IPS-18a (cell line): ENCODE results near the gene LRRC3.
"Not testable (repeated sequence)": the region's sequence is repeated elsewhere in the genome, so short reads cannot be mapped to it uniquely, and the experiment has no call there.

Experiments used
- H3K27ac ChIP-seq: one replicate; pipeline ENCODE4 v1.5.1; 2013; ENCODE audit warnings: low read length
- H3K27me3 ChIP-seq: one replicate; pipeline ENCODE4 v1.6.1; 2013; ENCODE audit warnings: mild to moderate bottlenecking, low read length; ENCODE audit not compliant: control insufficient read depth, insufficient read depth
- H3K36me3 ChIP-seq: one replicate; pipeline ENCODE4 v1.6.1; 2013; ENCODE audit warnings: low read depth, low read length; ENCODE audit not compliant: control insufficient read depth
- H3K4me1 ChIP-seq: one replicate; pipeline ENCODE4 v1.6.1; 2013; ENCODE audit warnings: low read depth, low read length; ENCODE audit not compliant: control insufficient read depth
- H3K4me3 ChIP-seq: one replicate; pipeline ENCODE4 v1.5.1; 2013; ENCODE audit warnings: low read length
- H3K9ac ChIP-seq: one replicate; pipeline ENCODE4 v1.6.1; 2013; ENCODE audit warnings: mild to moderate bottlenecking, low read length, moderate library complexity
- H3K9me3 ChIP-seq: one replicate; pipeline ENCODE4 v1.6.1; 2013; ENCODE audit warnings: low read depth, low read length; ENCODE audit not compliant: control insufficient read depth

The LRRC3 gene

GRCh38 chr21:44478801-44479167, 23.5 kb downstream of the LRRC3 start:
- Histone ChIP-seq H3K27me3 (no peaks in the 10 kb centered on the region), H3K27ac (no peak overlapping the region), H3K36me3 (no peaks in the 10 kb centered on the region), H3K9ac (no peak overlapping the region), H3K4me1 (no peaks in the 10 kb centered on the region), H3K9me3 (no peaks in the 10 kb centered on the region), H3K4me3 (no peak overlapping the region)

GRCh38 chr21:44479556-44480199, 24.4 kb downstream of the LRRC3 start:
- not testable (repeated sequence) for H3K9ac ChIP-seq, H3K36me3 ChIP-seq, H3K27ac ChIP-seq, H3K9me3 ChIP-seq, H3K4me1 ChIP-seq, H3K27me3 ChIP-seq, H3K4me3 ChIP-seq

DNA sequence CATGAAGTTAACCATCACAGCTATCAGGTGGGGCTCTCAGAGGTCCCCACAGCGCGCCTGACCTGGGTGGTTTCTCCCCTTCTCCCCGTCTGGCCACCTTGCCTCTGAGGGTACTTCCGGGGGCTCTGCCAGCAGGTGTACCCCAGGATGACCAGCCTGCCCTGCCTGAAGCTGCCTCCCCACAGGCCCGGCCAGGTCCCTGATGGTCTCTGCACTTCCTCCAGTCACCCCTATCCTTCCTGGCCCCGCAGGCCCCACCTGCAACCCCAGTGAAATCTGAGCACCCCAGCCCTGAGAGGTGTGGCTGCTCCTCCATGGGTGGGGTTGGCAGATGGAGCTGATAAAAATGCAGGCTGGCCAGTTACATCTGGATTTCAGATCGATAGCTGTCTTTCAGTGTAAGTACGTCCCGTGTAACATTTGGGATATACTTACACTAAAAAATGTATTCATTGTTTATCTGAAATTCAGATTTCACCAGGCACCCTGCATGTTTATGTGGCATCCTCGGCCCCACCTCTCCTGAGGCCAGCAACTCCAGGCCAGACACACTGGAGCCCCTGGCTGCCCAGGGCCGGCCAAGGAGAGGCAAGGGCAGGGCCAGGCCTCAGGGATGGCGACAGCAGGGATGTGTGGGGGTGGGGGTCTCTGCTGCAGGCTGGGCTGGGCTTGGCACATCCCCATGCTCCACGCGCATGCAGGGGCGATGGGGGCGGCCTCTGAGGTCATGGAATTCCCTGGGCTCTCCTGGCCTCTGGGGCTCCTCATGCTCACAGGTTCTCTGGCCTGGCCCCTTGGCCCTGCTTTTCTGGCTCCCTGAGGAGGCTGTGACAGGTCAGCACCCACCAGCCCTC, 25.1 kb downstream of the LRRC3 start:
- no peaks in the 10 kb centered on the region for H3K4me1 ChIP-seq
- no peaks in the 10 kb centered on the region for H3K36me3 ChIP-seq
- H3K27ac ChIP-seq: no peak overlapping the region
- H3K9ac ChIP-seq: no peak overlapping the region
- H3K4me3 ChIP-seq: no peak overlapping the region
- H3K9me3 ChIP-seq: no peaks in the 10 kb centered on the region
- H3K27me3 ChIP-seq: no peaks in the 10 kb centered on the region

DNA sequence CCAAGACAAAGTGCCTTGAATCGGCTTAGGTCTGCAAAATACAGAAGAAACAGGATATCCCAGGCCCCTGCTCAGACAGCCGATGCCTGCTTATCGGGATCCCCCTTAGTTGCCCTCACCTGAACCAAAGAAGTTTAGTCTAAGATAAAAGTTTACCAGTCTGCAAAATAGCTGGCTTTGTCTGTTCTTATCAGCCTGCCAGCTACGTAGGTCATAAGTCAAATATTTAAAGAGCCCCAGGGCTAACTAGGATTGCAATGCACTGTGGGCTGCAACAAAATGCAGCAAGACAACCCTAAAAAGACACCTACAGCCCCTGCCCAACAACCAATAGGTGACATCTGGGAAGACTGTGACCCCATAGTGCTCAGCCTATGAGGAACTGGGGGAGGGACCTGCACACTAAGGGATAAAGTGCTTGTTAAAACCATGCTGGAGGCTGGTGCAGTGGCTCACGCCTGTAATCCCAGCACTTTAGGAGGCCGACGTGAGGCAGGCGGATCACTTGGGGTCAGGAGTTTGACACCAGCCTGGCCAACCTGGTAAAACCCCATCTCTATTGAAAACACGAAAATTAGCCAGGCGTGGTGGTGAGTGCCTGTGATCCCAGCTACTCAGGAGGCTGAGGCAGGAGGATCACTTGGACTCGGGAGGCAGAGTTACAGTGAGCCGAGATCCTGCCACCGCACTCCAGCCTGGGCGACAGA, 27.4 kb downstream of the LRRC3 start:
- Histone ChIP-seq H3K9me3 (no peaks in the 10 kb centered on the region), H3K4me3 (no peak overlapping the region), H3K27me3 (no peaks in the 10 kb centered on the region), H3K27ac (no peak overlapping the region), H3K36me3 (no peaks in the 10 kb centered on the region), H3K4me1 (peaks cover 7% of the 10 kb centered on the region), H3K9ac (no peak overlapping the region)

DNA sequence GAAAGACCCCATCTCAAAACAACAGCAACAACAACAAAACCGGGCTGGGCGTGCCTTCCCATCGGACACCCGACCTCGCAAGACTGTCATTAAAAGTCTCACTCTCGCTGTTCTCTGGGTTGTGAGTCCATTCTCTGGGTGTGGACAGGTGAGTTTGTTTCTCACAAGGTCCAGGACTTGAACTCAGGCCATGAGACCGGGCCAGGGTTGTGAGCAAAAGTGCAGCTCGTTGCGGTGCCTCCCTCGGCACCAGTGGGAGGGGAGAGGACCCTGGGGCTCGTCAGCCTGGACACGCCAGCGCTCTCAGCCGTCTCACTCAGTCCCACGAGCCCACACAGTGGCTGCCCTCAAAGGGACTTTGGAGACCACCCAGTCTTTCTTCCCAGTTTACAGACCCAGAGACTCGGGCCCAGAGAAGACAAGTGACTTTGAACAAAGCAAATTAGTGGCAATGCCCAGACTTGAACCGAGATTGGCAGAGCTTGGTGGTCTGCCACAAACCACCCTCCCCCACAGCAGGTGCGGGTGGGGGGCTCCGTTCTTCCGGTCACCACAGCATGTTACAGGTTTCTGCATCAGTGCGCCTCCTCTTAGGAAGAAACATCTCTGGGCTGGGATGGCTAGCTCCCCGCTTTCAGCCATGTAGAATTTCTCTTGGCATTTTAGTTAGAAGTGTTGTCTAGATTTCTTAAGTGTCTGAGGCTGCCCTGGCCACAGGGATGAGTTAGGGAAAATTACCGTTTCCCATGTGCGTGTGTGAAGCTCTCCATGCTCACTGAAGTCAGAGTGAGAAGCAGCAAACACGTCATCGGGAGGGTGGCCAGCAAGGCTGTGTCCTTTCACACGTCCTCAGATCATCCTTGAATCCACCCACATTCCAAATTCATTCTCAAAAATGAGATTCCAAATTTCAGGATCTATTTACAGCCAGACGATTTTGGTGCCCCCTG, 28.3 kb downstream of the LRRC3 start:
- no peaks in the 10 kb centered on the region for H3K9me3 ChIP-seq
- H3K9ac ChIP-seq: no peak overlapping the region
- no peak overlapping the region for H3K4me3 ChIP-seq
- no peak overlapping the region for H3K27ac ChIP-seq
- peaks cover 7% of the 10 kb centered on the region for H3K4me1 ChIP-seq
- no peaks in the 10 kb centered on the region for H3K27me3 ChIP-seq
- H3K36me3 ChIP-seq: no peaks in the 10 kb centered on the region

- no peaks in the 10 kb centered on the region for H3K9me3 ChIP-seq
- H3K27me3 ChIP-seq: no peaks in the 10 kb centered on the region
- peaks cover 7% of the 10 kb centered on the region for H3K4me1 ChIP-seq
- H3K36me3 ChIP-seq: no peaks in the 10 kb centered on the region
- no peak overlapping the region for H3K27ac ChIP-seq
- no peak overlapping the region for H3K9ac ChIP-seq
- no peak overlapping the region for H3K4me3 ChIP-seq
Observed at GRCh38 chr21:44484498-44485253, 29.4 kb downstream of the LRRC3 start.

GRCh38 chr21:44485254-44485793, 30.0 kb downstream of the LRRC3 start:
- Histone ChIP-seq H3K36me3 (no peaks in the 10 kb centered on the region), H3K9me3 (no peaks in the 10 kb centered on the region), H3K4me1 (peaks cover 7% of the 10 kb centered on the region), H3K27me3 (no peaks in the 10 kb centered on the region), H3K9ac (peak overlapping the region; percentile 45), H3K4me3 (peak overlapping the region; percentile 74), H3K27ac (no peak overlapping the region)

DNA sequence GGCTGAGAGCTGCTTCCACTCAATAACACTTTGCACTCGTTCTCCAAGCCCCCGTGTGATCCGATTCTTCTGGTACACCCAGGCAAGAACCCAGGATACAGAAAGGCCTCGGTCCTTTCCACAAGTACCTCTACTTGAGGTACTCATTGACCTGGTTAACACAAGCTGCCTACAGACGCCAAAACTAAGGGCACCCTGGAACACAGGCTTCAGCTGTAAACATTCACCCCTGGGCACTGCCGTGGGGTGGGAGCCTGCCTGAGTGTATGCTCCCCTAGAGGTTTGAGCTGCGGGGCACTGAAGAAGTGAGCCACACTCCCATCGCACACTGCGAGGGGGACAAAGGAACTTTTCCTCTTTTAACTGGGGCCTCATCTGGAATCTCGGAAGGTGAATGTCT, 30.5 kb downstream of the LRRC3 start:
- Histone ChIP-seq H3K4me1 (peaks cover 7% of the 10 kb centered on the region), H3K4me3 (peak overlapping the region; percentile 74), H3K9ac (peak overlapping the region; percentile 45)

DNA sequence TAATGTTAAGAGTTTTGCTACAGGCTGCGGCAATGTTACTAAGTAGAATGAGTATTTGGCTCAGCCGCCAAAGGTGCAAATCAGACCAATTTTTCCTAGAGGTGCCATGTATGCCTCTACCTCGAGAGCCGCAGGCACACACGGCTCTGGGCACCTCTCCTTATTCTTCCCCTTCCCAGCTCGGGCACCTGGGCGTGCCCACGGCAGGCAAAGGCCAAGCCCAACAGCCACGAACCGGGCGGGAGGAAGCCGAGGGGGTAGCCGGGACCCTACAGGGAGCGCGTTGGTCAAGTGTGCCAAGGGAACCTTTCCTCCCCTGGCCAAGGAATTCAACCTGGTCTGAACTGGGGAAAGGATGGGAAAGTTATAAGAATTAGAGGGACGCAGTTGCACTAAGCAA, 31.0 kb downstream of the LRRC3 start:
- Histone ChIP-seq H3K9ac (peak overlapping the region; percentile 45), H3K36me3 (peaks cover 3% of the 10 kb centered on the region), H3K4me1 (peaks cover 7% of the 10 kb centered on the region), H3K9me3 (no peaks in the 10 kb centered on the region), H3K27me3 (no peaks in the 10 kb centered on the region), H3K4me3 (peak overlapping the region; percentile 74), H3K27ac (no peak overlapping the region)

More for the DNA sequence above, 30.5 kb downstream of the LRRC3 start:
- Histone ChIP-seq H3K27ac (no peak overlapping the region), H3K9me3 (no peaks in the 10 kb centered on the region), H3K27me3 (no peaks in the 10 kb centered on the region), H3K36me3 (no peaks in the 10 kb centered on the region)

DNA sequence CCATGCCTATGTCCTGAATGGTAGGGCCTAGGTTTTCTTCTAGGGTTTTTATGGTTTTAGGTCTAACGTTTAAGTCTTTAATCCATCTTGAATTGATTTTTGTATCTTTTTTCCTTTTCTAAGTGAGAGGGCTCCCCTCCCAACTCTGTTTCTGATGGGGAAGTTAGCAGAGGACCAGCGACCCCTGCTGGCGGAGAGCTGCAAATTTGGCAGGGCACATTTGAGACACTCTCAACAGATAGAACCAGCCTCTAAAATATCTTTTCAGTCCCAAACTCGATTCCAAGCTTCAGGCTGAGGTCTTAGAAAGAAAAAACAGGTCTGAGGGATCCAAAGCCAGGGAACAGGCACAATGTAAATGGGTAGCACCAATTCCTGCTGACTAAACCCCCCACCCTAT, 32.5 kb downstream of the LRRC3 start:
- Histone ChIP-seq H3K4me3 (no peak overlapping the region), H3K9ac (no peak overlapping the region), H3K27me3 (no peaks in the 10 kb centered on the region), H3K4me1 (peaks cover 7% of the 10 kb centered on the region), H3K9me3 (no peaks in the 10 kb centered on the region), H3K36me3 (peaks cover 3% of the 10 kb centered on the region), H3K27ac (no peak overlapping the region)
